Tracheal epithelial cell (primary cell): ENCODE data around the gene RIN2. TPM values are rescaled to one million over a fixed set of nuclear protein-coding genes. Genes with fewer than 3 reads are reported as not detected.

Experiments used
- total RNA-seq: library from RNA; depleted of rRNA; stranded (reverse); fragments of >200 nt; gene quantifications from 2 replicates; pipeline ENCODE4 v1.2.1, GENCODE V29; 2014

RIN2 gene
- 66.3 and 67.4 TPM in 2 replicates for total RNA-seq

GRCh38 chr20:19758133-19758500 is at the start of gene RIN2:
Gene RIN2 (plus strand): TSS chr20:19758258. CDS start chr20:19889602, 131,344 bp downstream.

